SK-N-SH (cell line): ENCODE measurements around the gene DNAJA1.

Experiments
- CTCF ChIP-seq: fragments of 200-600 bp; sonication (generic); IDR thresholded peaks from 2 replicates; pipeline ENCODE4 v1.6.1; 2017; ENCODE audit warnings: antibody characterized with exemption, mild to moderate bottlenecking, moderate library complexity
- EZH2phosphoT487 ChIP-seq: fragments of 200-600 bp; sonication (generic); IDR thresholded peaks from 2 replicates; pipeline ENCODE4 v1.6.1; 2017; ENCODE audit warnings: low read depth, mixed run types, mild to moderate bottlenecking, antibody characterized with exemption, moderate library complexity, borderline replicate concordance
- POLR2AphosphoS5 ChIP-seq: IDR thresholded peaks from 2 replicates; pipeline ENCODE4 v1.6.1; 2012; ENCODE audit warnings: low read depth, low read length
- RCOR1 ChIP-seq: fragments of 150-350 bp; IDR thresholded peaks from 2 replicates; pipeline ENCODE4 v1.6.1; 2017; ENCODE audit warnings: antibody characterized with exemption, low read length

- TF ChIP-seq CTCF (no peak), POLR2AphosphoS5 (no peak), EZH2phosphoT487 (no peak), RCOR1 (no peak)
Measured at GRCh38 chr9:32978051-32978450, 47.0 kb upstream of the DNAJA1 start.
